Neural cell (in vitro differentiated cells): ENCODE measurements around the gene TMEM106B. TPM values are rescaled to one million over a fixed set of nuclear protein-coding genes. Genes with fewer than 3 reads are reported as not detected.

Experiments
- H2AFZ ChIP-seq: fragments of 200-600, 300-800 bp; sonication (generic), shearing (Covaris generic); 2 replicates; pipeline ENCODE4 v1.6.0; 2014; ENCODE audit warnings: low read depth, mild to moderate bottlenecking, antibody characterized with exemption, low read length, moderate library complexity
- H3F3A ChIP-seq: fragments of 200-600 bp; shearing (Covaris generic); 2 replicates; pipeline ENCODE4 v1.6.1; 2016; ENCODE audit warnings: mild to moderate bottlenecking, moderate library complexity, mixed read lengths, antibody characterized with exemption, low read length; ENCODE audit not compliant: insufficient read depth, poor library complexity, severe bottlenecking
- H3K27ac ChIP-seq: fragments of 200-600, 300-800 bp; sonication (generic), shearing (Covaris generic); 2 replicates; pipeline ENCODE4 v1.5.1; 2014; ENCODE audit warnings: mild to moderate bottlenecking, low read length, moderate library complexity
- H3K27me3 ChIP-seq: fragments of 300-800, 200-600 bp; sonication (generic), shearing (Covaris generic); 2 replicates; pipeline ENCODE4 v1.6.0; 2014; ENCODE audit warnings: mild to moderate bottlenecking, low read depth, low read length, moderate library complexity; ENCODE audit not compliant: insufficient read depth
- H3K36me3 ChIP-seq: fragments of 300-800, 200-600 bp; sonication (generic), shearing (Covaris generic); 2 replicates; pipeline ENCODE4 v1.5.1; 2014; ENCODE audit warnings: mild to moderate bottlenecking, antibody characterized with exemption, low read length, moderate library complexity; ENCODE audit not compliant: insufficient read depth
- H3K4me2 ChIP-seq: fragments of 300-800, 200-600 bp; sonication (generic), shearing (Covaris generic); 2 replicates; pipeline ENCODE4 v1.6.0; 2014; ENCODE audit warnings: mild to moderate bottlenecking, low read length
- H3K4me3 ChIP-seq: fragments of 300-800, 200-600 bp; sonication (generic), shearing (Covaris generic); 2 replicates; pipeline ENCODE4 v1.5.1; 2014; ENCODE audit warnings: mild to moderate bottlenecking, low read length, moderate library complexity
- H3K79me2 ChIP-seq: fragments of 200-600 bp; shearing (Covaris generic); replicated peaks from 2 replicates; pipeline ENCODE4 v1.6.0; 2014; ENCODE audit warnings: mild to moderate bottlenecking, low read length, moderate library complexity; ENCODE audit not compliant: insufficient read depth
- H3K9ac ChIP-seq: fragments of 300-800, 200-600 bp; sonication (generic), shearing (Covaris generic); 2 replicates; pipeline ENCODE4 v1.6.1; 2016; ENCODE audit warnings: mild to moderate bottlenecking, low read length, mixed read lengths
- H3K9me2 ChIP-seq: fragments of 200-600 bp; shearing (Covaris generic); 2 replicates; pipeline ENCODE4 v1.6.1; 2016; ENCODE audit warnings: mild to moderate bottlenecking, low read length, mixed read lengths; ENCODE audit not compliant: insufficient read depth
- H3K9me3 ChIP-seq: fragments of 200-600, 300-800 bp; sonication (generic), shearing (Covaris generic); 2 replicates; pipeline ENCODE4 v1.6.1; 2016; ENCODE audit warnings: mild to moderate bottlenecking, mixed run types, low read length, moderate library complexity, mixed read lengths
- H4K20me1 ChIP-seq: fragments of 200-600 bp; shearing (Covaris generic); 2 replicates; pipeline ENCODE4 v1.6.1; 2016; ENCODE audit warnings: mild to moderate bottlenecking, mixed run types; ENCODE audit not compliant: insufficient read depth
- CTCF ChIP-seq: fragments of 450-650 bp; IDR thresholded peaks from 2 replicates; pipeline ENCODE4 v1.5.1; 2014; ENCODE audit warnings: antibody characterized with exemption, mild to moderate bottlenecking, moderate library complexity; ENCODE audit not compliant: poor library complexity, severe bottlenecking
- EP300 ChIP-seq: fragments of 450-650 bp; conservative IDR thresholded peaks from 2 replicates; pipeline ENCODE4 v1.6.1; 2014; ENCODE audit warnings: antibody characterized with exemption, mild to moderate bottlenecking, moderate library complexity; ENCODE audit not compliant: poor library complexity, severe bottlenecking
- EZH2 ChIP-seq: fragments of 200-600, 300-800 bp; shearing (Covaris generic), sonication (generic); IDR thresholded peaks from 2 replicates; pipeline ENCODE4 v1.6.1; 2014; ENCODE audit warnings: antibody characterized with exemption, low read length, borderline replicate concordance, mild to moderate bottlenecking; ENCODE audit not compliant: insufficient read depth, poor library complexity, severe bottlenecking
- MXI1 ChIP-seq: fragments of 450-650 bp; conservative IDR thresholded peaks from 2 replicates; pipeline ENCODE4 v1.6.1; 2014; ENCODE audit warnings: antibody characterized with exemption, mild to moderate bottlenecking; ENCODE audit not compliant: poor library complexity, severe bottlenecking
- POLR2AphosphoS5 ChIP-seq: IDR thresholded peaks from 2 replicates; pipeline ENCODE4 v1.6.1; 2012
- RAD21 ChIP-seq: fragments of 450-650 bp; conservative IDR thresholded peaks from 2 replicates; pipeline ENCODE4 v1.6.1; 2014; ENCODE audit warnings: antibody characterized with exemption, mild to moderate bottlenecking, moderate library complexity
- SMC3 ChIP-seq: fragments of 450-650 bp; conservative IDR thresholded peaks from 2 replicates; pipeline ENCODE4 v1.6.1; 2014; ENCODE audit warnings: antibody characterized with exemption, mild to moderate bottlenecking, moderate library complexity; ENCODE audit not compliant: poor library complexity
- TAF1 ChIP-seq: IDR thresholded peaks from 2 replicates; pipeline ENCODE4 v1.6.1; 2012; ENCODE audit warnings: low read depth
- polyA plus RNA-seq: library from polyadenylated mRNA; depleted of rRNA; stranded (reverse); fragments of >200 nt; gene quantifications from 2 replicates; pipeline ENCODE4 v1.2.3, GENCODE V29; 2014
- TF ChIP-seq, protein P1 (sequence below): IDR thresholded peaks from 2 replicates; pipeline ENCODE4 v1.6.1; 2012; ENCODE audit warnings: borderline replicate concordance

TMEM106B gene
- polyA plus RNA-seq, 1 donor from 2014 or later, result 61.4 TPM

DNA sequence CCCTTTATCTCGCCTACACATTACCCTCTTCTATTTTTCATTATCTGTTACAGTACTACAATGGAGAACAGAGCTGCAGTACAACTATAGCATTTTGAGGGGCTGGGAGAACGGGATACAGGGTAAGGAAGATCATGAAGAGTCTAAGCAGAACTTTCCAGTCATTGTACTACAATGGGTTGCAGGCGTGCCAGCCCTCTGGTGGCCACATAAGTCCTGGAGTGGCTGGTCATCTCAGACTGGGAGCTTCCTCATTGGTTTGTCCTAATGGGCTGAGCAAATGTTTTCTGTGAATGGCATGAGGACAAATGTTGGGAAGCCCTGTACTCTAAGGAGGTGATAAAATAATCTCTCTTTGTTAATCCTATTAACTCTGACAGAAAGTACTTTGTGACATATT lies 33.0 kb downstream of the TMEM106B start:
- no peak overlapping the region for H3K4me2 ChIP-seq
- H2AFZ ChIP-seq, result no peak overlapping the region
- H3F3A ChIP-seq, result no peaks in the 10 kb centered on the region
- H3K9ac ChIP-seq, result no peak overlapping the region
- H3K27me3 ChIP-seq, result no peaks in the 10 kb centered on the region
- no peaks in the 10 kb centered on the region for H4K20me1 ChIP-seq
- no peak overlapping the region for H3K27ac ChIP-seq
- no peaks in the 10 kb centered on the region for H3K36me3 ChIP-seq
- H3K9me2 ChIP-seq, result no peaks in the 10 kb centered on the region
- H3K4me3 ChIP-seq, result no peak overlapping the region
- TF ChIP-seq, protein P1, sequence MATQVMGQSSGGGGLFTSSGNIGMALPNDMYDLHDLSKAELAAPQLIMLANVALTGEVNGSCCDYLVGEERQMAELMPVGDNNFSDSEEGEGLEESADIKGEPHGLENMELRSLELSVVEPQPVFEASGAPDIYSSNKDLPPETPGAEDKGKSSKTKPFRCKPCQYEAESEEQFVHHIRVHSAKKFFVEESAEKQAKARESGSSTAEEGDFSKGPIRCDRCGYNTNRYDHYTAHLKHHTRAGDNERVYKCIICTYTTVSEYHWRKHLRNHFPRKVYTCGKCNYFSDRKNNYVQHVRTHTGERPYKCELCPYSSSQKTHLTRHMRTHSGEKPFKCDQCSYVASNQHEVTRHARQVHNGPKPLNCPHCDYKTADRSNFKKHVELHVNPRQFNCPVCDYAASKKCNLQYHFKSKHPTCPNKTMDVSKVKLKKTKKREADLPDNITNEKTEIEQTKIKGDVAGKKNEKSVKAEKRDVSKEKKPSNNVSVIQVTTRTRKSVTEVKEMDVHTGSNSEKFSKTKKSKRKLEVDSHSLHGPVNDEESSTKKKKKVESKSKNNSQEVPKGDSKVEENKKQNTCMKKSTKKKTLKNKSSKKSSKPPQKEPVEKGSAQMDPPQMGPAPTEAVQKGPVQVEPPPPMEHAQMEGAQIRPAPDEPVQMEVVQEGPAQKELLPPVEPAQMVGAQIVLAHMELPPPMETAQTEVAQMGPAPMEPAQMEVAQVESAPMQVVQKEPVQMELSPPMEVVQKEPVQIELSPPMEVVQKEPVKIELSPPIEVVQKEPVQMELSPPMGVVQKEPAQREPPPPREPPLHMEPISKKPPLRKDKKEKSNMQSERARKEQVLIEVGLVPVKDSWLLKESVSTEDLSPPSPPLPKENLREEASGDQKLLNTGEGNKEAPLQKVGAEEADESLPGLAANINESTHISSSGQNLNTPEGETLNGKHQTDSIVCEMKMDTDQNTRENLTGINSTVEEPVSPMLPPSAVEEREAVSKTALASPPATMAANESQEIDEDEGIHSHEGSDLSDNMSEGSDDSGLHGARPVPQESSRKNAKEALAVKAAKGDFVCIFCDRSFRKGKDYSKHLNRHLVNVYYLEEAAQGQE, result no peak
- no peak for TF ChIP-seq TAF1
- peak; percentile 13 for TF ChIP-seq CTCF
- H3K79me2 ChIP-seq, result no peaks in the 10 kb centered on the region
- peaks cover 3% of the 10 kb centered on the region for H3K9me3 ChIP-seq

DNA sequence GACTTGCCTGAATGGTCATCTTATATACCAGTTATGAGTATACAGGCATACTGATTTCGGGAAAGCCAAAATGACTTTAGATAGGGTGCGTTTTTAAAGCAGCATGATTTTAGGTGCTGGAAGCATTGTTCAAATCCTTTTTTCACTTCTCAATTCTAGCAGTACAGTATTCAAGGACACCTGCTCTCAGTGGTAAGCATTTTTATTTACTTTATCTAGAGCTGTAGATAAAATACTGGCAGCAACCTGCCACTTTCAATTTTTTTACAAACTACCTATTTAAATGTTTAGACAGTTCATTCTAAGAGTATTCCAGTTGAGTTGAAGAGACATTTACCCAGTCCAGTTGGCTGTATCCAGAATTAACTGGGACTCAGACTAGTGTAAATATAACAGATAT lies 33.6 kb downstream of the TMEM106B start:
- Histone ChIP-seq H3F3A (no peaks in the 10 kb centered on the region), H3K9me2 (no peaks in the 10 kb centered on the region), H3K4me3 (no peak overlapping the region), H3K27ac (no peak overlapping the region), H3K27me3 (no peaks in the 10 kb centered on the region), H3K9me3 (peaks cover 5% of the 10 kb centered on the region), H4K20me1 (no peaks in the 10 kb centered on the region), H3K9ac (no peak overlapping the region), H3K4me2 (no peak overlapping the region), H3K36me3 (no peaks in the 10 kb centered on the region), H2AFZ (no peak overlapping the region), H3K79me2 (no peaks in the 10 kb centered on the region)
- no peak for TF ChIP-seq RAD21
- no peak for TF ChIP-seq POLR2AphosphoS5
- no peak for TF ChIP-seq EP300
- no peak for TF ChIP-seq EZH2
- TF ChIP-seq MXI1, result no peak
- TF ChIP-seq, protein P1, result no peak
- TF ChIP-seq SMC3, result no peak
- TF ChIP-seq CTCF, result no peak
- TF ChIP-seq TAF1, result no peak
